Progenitor cell of endocrine pancreas (in vitro differentiated cells): ENCODE measurements around the gene CEP164. TPM values are rescaled to one million over a fixed set of nuclear protein-coding genes. Genes with fewer than 3 reads are reported as not detected.

Experiments
- DNase-seq: peaks from one replicate; pipeline ENCODE4 v3.0.0; 2021; ENCODE audit warnings: low spot score; ENCODE audit not compliant: unreplicated experiment
- H3K27ac Mint-ChIP-seq: 2 replicates; pipeline ENCODE4 v1.8.0; 2021; ENCODE audit warnings: mild to moderate bottlenecking, moderate library complexity, mixed read lengths
- H3K27me3 Mint-ChIP-seq: 2 replicates; pipeline ENCODE4 v1.8.0; 2021; ENCODE audit warnings: mixed read lengths
- H3K36me3 Mint-ChIP-seq: 2 replicates; pipeline ENCODE4 v1.8.0; 2022; ENCODE audit warnings: mixed read lengths; ENCODE audit not compliant: insufficient read depth
- H3K4me1 Mint-ChIP-seq: 2 replicates; pipeline ENCODE4 v1.8.0; 2021; ENCODE audit warnings: low read depth, mixed read lengths
- H3K4me3 Mint-ChIP-seq: 2 replicates; pipeline ENCODE4 v1.8.0; 2021; ENCODE audit warnings: low read depth, mild to moderate bottlenecking, moderate library complexity, mixed read lengths
- H3K9me3 Mint-ChIP-seq: 2 replicates; pipeline ENCODE4 v1.8.0; 2021; ENCODE audit warnings: low read depth, mixed read lengths
- CTCF ChIP-seq: fragments of 200-600 bp; sonication (generic); IDR thresholded peaks from one replicate; pipeline ENCODE4 v1.5.0; 2021; ENCODE audit warnings: antibody characterized with exemption, mild to moderate bottlenecking; ENCODE audit not compliant: unreplicated experiment
- total RNA-seq: library from RNA; stranded (reverse); gene quantifications from 2 replicates; pipeline ENCODE4 v1.2.1, GENCODE V29; 2021

The CEP164 gene
- total RNA-seq, 1 donor from 2014 or later: 66.8 TPM

DNA sequence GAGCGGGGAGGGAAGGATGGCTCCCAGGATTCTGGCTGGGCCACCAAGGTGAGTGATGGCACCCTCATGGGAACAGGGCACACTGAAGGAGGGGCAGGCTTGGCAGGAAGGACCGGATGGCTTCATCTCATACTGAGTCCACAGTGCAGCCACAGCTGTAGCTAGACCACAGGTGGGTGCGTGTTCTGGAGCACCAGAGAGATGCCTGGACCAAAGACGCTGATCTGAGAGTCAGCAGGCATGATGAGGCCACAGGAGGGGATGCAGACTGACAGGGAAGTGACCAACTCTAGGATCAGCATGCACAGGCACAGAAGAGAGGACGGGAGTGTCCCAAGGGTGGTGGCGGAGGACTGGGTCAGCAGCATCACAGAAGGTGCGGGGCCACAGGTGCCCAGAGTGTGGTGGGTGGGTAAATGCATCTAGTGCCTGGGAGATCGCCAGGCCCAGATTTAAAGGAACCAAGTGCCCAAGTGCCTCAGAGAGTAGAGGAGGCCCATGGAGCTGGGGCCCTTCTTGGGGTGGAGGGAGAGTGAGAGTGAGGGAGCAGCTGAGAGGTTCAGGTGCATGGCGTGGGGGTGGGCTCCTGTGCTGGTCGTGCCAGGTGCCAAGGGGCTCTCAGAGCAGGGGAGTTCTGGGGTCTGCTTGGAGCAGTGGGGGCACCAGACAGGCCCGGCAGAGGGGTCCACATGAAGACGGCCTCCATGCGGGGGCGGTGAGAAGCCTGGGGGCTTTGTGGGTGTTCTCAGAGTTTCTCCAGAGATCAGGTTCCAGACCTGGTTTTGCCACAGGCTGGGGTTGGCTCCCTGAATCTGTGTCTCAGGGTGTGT is 113.7 kb downstream of the CEP164 start:
- H3K9me3 Mint-ChIP-seq: no peaks in the 10 kb centered on the region
- peaks cover 5% of the 10 kb centered on the region for H3K4me1 Mint-ChIP-seq
- no peak for TF ChIP-seq CTCF
- H3K27ac Mint-ChIP-seq: no peak overlapping the region
- no peaks in the 10 kb centered on the region for H3K36me3 Mint-ChIP-seq
- no peak for DNase-seq
- H3K27me3 Mint-ChIP-seq: peaks cover 41% of the 10 kb centered on the region
- H3K4me3 Mint-ChIP-seq: no peak overlapping the region

DNA sequence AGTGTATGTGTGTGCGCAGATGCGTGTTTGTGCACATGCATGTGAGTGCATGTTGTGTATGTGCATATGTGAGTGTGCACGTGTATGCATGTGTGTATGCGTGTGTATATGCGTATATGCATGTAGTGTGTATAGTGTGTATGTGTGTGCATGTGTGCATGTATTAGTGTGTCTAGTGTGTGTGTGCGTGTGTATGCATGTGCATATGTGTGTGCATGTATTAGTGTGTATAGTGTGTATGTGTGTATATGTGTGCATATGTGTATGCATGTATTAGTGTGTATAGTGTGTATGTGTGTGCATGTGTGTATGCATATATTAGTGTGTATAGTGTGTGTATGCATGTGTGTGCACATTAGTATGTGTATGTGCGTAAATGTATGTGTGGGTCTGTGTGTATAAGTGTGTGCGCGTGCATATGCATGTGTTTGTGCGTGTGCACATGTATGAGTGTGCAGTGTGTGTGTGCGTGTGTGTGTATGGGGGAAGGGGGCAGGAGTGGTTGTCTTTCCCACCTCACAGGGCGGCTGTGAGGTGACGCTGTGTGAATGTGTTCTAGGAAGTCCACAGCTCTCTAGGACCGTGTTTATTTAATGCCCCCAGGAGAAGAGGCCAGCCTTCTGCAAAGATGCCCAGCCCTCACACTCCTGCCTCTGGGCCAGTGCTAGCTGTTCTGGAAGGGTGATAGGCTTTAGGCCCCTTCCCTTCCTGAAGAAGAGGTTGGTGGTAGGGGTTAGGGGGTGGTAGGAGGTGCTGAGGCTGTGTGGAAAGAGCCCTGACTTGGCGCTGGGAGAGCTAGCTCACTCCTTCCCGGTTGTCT is 114.6 kb downstream of the CEP164 start:
- TF ChIP-seq CTCF: no peak
- peaks cover 34% of the 10 kb centered on the region for H3K27me3 Mint-ChIP-seq
- DNase-seq: no peak
- H3K4me3 Mint-ChIP-seq: no peak overlapping the region
- H3K9me3 Mint-ChIP-seq: no peaks in the 10 kb centered on the region
- H3K4me1 Mint-ChIP-seq: peaks cover 5% of the 10 kb centered on the region
- H3K27ac Mint-ChIP-seq: no peak overlapping the region
- no peaks in the 10 kb centered on the region for H3K36me3 Mint-ChIP-seq

GRCh38 chr11:117442869-117443239 is 115.2 kb downstream of the CEP164 start:
- no peaks in the 10 kb centered on the region for H3K36me3 Mint-ChIP-seq
- peaks cover 36% of the 10 kb centered on the region for H3K27me3 Mint-ChIP-seq
- no peak overlapping the region for H3K4me3 Mint-ChIP-seq
- no peak for DNase-seq
- no peak overlapping the region for H3K27ac Mint-ChIP-seq
- H3K4me1 Mint-ChIP-seq: peaks cover 5% of the 10 kb centered on the region
- no peak for TF ChIP-seq CTCF
- H3K9me3 Mint-ChIP-seq: no peaks in the 10 kb centered on the region

DNA sequence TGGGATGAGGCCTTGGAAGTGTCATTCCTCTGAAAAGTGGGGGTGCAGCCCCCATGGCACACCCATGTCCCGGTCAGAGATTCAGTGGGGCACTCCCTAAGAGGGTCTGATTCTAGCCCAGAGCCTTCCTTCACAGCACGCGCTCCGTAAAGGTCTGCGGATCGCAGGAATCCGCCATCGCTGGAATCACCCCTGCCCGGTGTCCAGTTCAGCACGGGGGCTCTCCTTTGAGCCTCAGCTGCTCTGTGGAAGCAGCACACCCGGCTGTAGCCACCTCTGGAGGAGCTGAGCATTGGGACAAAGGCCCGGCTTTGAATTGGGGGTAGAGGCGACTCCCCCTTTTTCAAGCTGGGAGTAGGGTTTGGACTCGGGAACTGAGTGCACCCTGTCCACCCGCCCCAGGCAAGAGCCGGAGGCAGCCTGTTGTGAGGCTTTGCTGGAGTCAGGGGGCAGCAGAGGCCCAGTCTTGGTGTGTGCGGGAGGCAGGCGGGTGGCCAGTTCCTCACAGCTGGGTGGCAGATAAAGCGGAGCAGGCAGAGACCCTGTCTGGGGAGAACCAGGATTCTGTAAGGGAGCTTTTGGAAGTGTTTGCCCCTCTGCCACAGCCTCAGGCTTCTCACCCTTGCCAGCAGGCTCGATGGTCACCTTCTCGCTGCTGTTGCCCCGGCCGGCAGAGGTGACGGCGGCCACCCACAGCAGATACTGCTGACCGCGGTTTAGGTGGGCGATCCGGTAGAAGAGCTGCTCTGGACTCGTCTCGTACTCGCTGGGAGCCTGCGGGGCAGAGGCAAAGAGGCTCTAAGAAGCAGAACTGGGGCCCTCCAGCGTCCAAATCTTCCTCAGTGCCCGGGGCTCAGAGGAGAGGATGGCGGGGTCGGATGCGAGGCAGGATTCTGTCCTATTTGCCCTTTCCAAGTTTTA is 115.9 kb downstream of the CEP164 start:
- no peaks in the 10 kb centered on the region for H3K36me3 Mint-ChIP-seq
- peak; percentile 79 for TF ChIP-seq CTCF
- H3K4me3 Mint-ChIP-seq: no peak overlapping the region
- H3K27ac Mint-ChIP-seq: no peak overlapping the region
- H3K9me3 Mint-ChIP-seq: no peaks in the 10 kb centered on the region
- peaks cover 42% of the 10 kb centered on the region for H3K27me3 Mint-ChIP-seq
- H3K4me1 Mint-ChIP-seq: peaks cover 5% of the 10 kb centered on the region
- DNase-seq: peak; percentile 55

GRCh38 chr11:117444256-117444655 is 116.6 kb downstream of the CEP164 start:
- H3K4me3 Mint-ChIP-seq: no peak overlapping the region
- no peak for DNase-seq

More at GRCh38 chr11:117444256-117444655, 116.6 kb downstream of the CEP164 start:
- Mint-ChIP-seq H3K9me3 (no peaks in the 10 kb centered on the region), H3K27me3 (peaks cover 42% of the 10 kb centered on the region), H3K27ac (no peak overlapping the region), H3K4me1 (peaks cover 5% of the 10 kb centered on the region), H3K36me3 (no peaks in the 10 kb centered on the region)
- TF ChIP-seq CTCF: no peak
